ENCODE data around the gene RNF14.

DNA sequence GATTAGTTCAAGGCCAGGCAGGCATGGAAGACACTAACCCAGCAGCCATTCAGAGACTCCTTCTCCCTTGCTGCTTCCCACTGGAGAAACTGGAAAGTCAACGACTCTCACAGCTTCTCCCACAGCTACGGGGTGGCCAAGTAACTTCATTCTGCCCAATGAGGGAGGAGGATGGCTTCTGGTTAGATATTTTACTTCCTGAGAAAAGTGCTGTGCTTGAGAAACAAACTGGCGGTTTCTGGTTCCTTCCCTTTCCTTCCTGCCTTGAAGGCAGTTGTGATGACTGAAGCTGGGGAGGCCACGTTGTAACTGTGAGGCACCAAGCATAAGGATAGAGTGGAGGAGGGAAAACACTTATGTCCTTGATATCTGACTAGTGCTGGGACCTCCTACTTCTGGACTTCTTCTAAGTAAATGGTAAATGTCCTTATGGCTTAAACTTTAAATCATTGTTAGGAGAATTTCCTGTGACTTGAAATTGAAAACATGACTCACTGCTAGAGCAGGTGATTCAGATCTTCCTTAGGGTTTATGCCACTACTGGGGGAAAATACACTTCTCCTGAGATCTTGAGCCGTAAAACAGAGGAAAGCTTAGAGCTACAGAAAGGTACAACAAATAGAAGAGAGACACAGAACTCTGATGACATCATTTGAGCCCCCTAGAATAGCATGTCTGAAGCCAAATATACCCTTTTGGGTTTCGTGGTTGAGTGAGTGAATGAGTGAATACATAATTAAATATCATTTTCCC is 47.1 kb downstream of the RNF14 start:
- TF ChIP-seq, protein P1, sequence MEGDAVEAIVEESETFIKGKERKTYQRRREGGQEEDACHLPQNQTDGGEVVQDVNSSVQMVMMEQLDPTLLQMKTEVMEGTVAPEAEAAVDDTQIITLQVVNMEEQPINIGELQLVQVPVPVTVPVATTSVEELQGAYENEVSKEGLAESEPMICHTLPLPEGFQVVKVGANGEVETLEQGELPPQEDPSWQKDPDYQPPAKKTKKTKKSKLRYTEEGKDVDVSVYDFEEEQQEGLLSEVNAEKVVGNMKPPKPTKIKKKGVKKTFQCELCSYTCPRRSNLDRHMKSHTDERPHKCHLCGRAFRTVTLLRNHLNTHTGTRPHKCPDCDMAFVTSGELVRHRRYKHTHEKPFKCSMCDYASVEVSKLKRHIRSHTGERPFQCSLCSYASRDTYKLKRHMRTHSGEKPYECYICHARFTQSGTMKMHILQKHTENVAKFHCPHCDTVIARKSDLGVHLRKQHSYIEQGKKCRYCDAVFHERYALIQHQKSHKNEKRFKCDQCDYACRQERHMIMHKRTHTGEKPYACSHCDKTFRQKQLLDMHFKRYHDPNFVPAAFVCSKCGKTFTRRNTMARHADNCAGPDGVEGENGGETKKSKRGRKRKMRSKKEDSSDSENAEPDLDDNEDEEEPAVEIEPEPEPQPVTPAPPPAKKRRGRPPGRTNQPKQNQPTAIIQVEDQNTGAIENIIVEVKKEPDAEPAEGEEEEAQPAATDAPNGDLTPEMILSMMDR (conservative IDR thresholded peaks at IDR 0.05 in 1 of 2, IDR thresholded peaks at IDR 0.05 in 1 of 2; ENCODE audit: extremely low read depth in 1 of 2, insufficient read depth in 1 of 2, low read depth in 1 of 2, low read length in 2 of 2) = no peak
- TF ChIP-seq EZH2 (IDR thresholded peaks at IDR 0.05; ENCODE audit: borderline replicate concordance, low read length) = no peak
